ENCODE results near the gene TTC27. TPM values are rescaled to one million over a fixed set of nuclear protein-coding genes. Genes with fewer than 3 reads are reported as not detected.

TTC27 gene
- polyA plus RNA-seq, 1 donor from 2014 or later, result 11.1 TPM

DNA sequence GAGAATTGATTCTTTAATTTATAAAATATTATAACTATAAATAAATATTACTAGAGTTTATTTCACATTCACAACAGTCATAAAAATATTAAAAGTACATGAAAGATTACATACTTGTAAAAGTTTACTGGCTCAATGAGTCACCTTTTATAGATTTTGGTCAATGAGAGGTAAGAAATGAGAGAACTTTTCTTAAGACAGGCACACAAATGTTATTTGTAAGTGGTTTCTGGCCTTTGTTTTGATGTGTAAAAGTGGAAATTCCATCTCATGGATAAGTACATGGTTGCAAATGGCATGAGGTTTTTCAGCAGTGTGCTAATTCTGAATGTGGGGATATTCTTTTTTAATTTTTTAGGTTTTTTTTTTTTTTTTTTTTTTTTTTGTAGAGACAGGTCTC is 63.8 kb downstream of the TTC27 start:
- H3K36me3 ChIP-seq (ENCODE audit: insufficient read depth, low read length), result no peaks in the 10 kb centered on the region
- H3K9me3 ChIP-seq (ENCODE audit: low read length), result no peaks in the 10 kb centered on the region
- H3K9me2 ChIP-seq (ENCODE audit: insufficient read depth, low read length), result no peaks in the 10 kb centered on the region
- H3K4me2 ChIP-seq (ENCODE audit: low read length), result no peak overlapping the region
- no peak overlapping the region for H2AFZ ChIP-seq (ENCODE audit: low read depth, low read length)
- H3K27me3 ChIP-seq (ENCODE audit: insufficient read depth, low read depth, low read length), result no peaks in the 10 kb centered on the region
- H3K9ac ChIP-seq (ENCODE audit: low read length), result no peak overlapping the region
- no peaks in the 10 kb centered on the region for H4K20me1 ChIP-seq (ENCODE audit: insufficient read depth)
- H3K79me2 ChIP-seq (replicated peaks; ENCODE audit: insufficient read depth, low read length), result no peaks in the 10 kb centered on the region
- TF ChIP-seq, protein P1, sequence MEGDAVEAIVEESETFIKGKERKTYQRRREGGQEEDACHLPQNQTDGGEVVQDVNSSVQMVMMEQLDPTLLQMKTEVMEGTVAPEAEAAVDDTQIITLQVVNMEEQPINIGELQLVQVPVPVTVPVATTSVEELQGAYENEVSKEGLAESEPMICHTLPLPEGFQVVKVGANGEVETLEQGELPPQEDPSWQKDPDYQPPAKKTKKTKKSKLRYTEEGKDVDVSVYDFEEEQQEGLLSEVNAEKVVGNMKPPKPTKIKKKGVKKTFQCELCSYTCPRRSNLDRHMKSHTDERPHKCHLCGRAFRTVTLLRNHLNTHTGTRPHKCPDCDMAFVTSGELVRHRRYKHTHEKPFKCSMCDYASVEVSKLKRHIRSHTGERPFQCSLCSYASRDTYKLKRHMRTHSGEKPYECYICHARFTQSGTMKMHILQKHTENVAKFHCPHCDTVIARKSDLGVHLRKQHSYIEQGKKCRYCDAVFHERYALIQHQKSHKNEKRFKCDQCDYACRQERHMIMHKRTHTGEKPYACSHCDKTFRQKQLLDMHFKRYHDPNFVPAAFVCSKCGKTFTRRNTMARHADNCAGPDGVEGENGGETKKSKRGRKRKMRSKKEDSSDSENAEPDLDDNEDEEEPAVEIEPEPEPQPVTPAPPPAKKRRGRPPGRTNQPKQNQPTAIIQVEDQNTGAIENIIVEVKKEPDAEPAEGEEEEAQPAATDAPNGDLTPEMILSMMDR (IDR thresholded peaks at IDR 0.05; ENCODE audit: poor library complexity, severe bottlenecking), result no peak
- H3K4me3 ChIP-seq (ENCODE audit: low read length), result no peak overlapping the region
- H3F3A ChIP-seq (ENCODE audit: insufficient read depth, low read length, poor library complexity, severe bottlenecking), result no peaks in the 10 kb centered on the region
- H3K27ac ChIP-seq (ENCODE audit: low read length), result no peak overlapping the region

DNA sequence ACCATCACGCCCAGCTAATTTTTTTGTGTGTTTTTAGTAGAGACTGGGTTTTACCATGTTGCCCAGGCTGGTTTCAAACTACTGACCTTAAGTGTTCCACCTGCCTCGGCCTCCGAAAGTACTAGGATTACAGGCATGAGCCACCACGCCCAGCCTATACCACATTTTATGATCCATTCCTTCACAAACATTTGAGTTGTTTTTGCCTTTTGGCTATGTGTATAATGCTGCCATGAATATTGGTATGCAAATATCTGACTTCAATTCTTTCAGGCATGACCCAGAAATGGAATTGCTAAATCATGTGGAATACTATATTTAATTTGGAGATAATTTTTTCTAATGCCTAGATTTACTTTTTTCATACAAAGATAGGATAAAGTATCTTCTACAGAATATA is 68.6 kb downstream of the TTC27 start:
- H3K27me3 ChIP-seq (ENCODE audit: insufficient read depth, low read depth, low read length), result no peaks in the 10 kb centered on the region
- no peak overlapping the region for H3K4me3 ChIP-seq (ENCODE audit: low read length)
- H4K20me1 ChIP-seq (ENCODE audit: insufficient read depth), result no peaks in the 10 kb centered on the region
- H3K9me2 ChIP-seq (ENCODE audit: insufficient read depth, low read length), result no peaks in the 10 kb centered on the region
- no peaks in the 10 kb centered on the region for H3F3A ChIP-seq (ENCODE audit: insufficient read depth, low read length, poor library complexity, severe bottlenecking)
- H3K4me2 ChIP-seq (ENCODE audit: low read length), result no peak overlapping the region
- no peaks in the 10 kb centered on the region for H3K79me2 ChIP-seq (replicated peaks; ENCODE audit: insufficient read depth, low read length)
- H3K36me3 ChIP-seq (ENCODE audit: insufficient read depth, low read length), result no peaks in the 10 kb centered on the region
- no peak overlapping the region for H2AFZ ChIP-seq (ENCODE audit: low read depth, low read length)
- no peaks in the 10 kb centered on the region for H3K9me3 ChIP-seq (ENCODE audit: low read length)
- no peak for TF ChIP-seq SMC3 (conservative IDR thresholded peaks at IDR 0.05; ENCODE audit: poor library complexity)
- no peak for TF ChIP-seq POLR2AphosphoS5 (IDR thresholded peaks at IDR 0.05)
- TF ChIP-seq RAD21 (conservative IDR thresholded peaks at IDR 0.05), result no peak
- TF ChIP-seq MXI1 (conservative IDR thresholded peaks at IDR 0.05; ENCODE audit: poor library complexity, severe bottlenecking), result no peak
- no peak for TF ChIP-seq TAF1 (IDR thresholded peaks at IDR 0.05; ENCODE audit: low read depth)
- no peak for TF ChIP-seq EZH2 (IDR thresholded peaks at IDR 0.05; ENCODE audit: borderline replicate concordance, insufficient read depth, low read length, poor library complexity, severe bottlenecking)
- TF ChIP-seq, protein P1 (IDR thresholded peaks at IDR 0.05; ENCODE audit: poor library complexity, severe bottlenecking), result no peak
- TF ChIP-seq EP300 (conservative IDR thresholded peaks at IDR 0.05; ENCODE audit: poor library complexity, severe bottlenecking), result no peak
- TF ChIP-seq, protein P2, sequence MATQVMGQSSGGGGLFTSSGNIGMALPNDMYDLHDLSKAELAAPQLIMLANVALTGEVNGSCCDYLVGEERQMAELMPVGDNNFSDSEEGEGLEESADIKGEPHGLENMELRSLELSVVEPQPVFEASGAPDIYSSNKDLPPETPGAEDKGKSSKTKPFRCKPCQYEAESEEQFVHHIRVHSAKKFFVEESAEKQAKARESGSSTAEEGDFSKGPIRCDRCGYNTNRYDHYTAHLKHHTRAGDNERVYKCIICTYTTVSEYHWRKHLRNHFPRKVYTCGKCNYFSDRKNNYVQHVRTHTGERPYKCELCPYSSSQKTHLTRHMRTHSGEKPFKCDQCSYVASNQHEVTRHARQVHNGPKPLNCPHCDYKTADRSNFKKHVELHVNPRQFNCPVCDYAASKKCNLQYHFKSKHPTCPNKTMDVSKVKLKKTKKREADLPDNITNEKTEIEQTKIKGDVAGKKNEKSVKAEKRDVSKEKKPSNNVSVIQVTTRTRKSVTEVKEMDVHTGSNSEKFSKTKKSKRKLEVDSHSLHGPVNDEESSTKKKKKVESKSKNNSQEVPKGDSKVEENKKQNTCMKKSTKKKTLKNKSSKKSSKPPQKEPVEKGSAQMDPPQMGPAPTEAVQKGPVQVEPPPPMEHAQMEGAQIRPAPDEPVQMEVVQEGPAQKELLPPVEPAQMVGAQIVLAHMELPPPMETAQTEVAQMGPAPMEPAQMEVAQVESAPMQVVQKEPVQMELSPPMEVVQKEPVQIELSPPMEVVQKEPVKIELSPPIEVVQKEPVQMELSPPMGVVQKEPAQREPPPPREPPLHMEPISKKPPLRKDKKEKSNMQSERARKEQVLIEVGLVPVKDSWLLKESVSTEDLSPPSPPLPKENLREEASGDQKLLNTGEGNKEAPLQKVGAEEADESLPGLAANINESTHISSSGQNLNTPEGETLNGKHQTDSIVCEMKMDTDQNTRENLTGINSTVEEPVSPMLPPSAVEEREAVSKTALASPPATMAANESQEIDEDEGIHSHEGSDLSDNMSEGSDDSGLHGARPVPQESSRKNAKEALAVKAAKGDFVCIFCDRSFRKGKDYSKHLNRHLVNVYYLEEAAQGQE (IDR thresholded peaks at IDR 0.05; ENCODE audit: borderline replicate concordance), result no peak
- H3K9ac ChIP-seq (ENCODE audit: low read length), result no peak overlapping the region
- H3K27ac ChIP-seq (ENCODE audit: low read length), result no peak overlapping the region

Measured in neural cell (in vitro differentiated cells).